GM21381 (cell line): ENCODE measurements around the gene OR2V1.
"Not testable (repeated sequence)": the region's sequence is repeated elsewhere in the genome, so short reads cannot be mapped to it uniquely, and the experiment has no call there.

Source experiments
- ATAC-seq: cut with Tn5 transposase; IDR thresholded peaks from one replicate; pipeline ENCODE4 v1.9.1; 2021; ENCODE audit warnings: mild to moderate bottlenecking, moderate library complexity; ENCODE audit not compliant: unreplicated experiment

The OR2V1 gene

GRCh38 chr5:181105391-181106025 lies 25.5 kb downstream of the OR2V1 start:
- ATAC-seq: no peak

DNA sequence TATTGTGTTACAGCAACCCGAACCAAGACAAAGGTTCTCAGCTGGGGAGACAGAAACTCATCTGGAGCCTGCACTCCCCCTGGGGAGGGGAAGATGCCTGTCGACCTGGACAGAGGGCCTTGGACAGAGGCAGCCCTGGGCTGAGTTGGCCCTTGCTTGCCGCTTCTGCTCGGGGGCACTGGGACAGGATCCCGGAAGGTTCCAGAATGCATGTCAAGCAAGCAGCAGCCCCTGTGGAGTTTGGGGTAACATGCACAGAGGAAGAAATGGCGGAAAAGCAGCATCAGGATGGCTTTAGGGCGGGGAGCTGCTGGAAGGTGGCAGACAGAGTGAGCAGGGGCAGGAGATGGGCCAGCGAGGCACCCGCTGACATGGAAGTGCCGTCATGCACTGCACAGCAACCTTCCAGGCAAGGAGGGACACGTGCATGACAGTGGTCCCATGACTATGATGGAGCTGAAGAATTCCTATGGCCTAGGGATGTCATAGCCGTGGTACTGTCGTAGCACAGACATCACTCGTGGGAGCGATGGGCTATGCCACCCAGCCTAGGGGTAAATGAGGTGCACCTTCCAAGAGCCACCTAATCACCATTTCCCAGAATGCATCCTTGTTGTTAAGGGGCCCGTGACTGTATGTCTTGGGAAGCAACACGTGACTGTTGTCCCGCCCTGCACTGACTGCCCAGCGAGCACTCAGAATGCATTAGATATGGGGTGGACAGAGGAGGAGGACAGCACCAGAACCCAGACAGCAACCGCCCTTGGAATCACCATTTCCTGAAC lies 26.2 kb downstream of the OR2V1 start:
- ATAC-seq: not testable (repeated sequence)

- not testable (repeated sequence) for ATAC-seq
These were observed 26.8 kb downstream of the OR2V1 start for GRCh38 chr5:181104259-181104568.

DNA sequence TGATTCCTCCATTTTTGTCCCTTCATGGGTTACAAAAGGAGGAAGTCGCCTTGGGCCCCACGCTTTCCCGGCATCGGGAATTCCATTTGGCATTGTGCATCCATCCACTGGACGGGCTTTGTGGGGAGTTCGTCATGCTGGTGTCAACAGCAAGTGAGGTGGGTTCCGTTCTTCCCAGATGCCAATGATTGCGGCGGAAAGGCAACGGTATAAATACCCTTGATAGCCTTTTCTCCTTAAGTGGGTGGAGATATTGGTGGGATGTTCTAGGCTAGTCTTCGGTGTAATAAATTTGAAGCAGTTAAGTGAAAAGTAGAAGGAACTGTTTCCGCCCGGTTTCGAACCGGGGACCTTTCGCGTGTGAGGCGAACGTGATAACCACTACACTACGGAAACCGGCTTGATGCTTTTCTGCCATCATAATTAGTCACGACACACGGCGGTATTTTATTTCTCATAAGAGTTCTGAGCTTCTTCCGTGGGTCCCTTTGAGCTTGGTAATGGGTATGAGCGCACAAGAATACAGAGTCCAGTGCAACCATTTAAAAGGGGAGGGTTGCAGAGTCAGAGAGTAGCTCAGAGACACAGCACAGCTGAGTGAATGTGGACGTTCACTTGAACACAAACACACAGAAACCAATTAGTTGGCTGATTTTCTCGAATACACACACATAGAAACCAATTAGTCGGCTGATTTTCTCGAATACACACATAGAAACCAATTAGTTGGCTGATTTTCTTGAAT lies 28.9 kb downstream of the OR2V1 start:
- not testable (repeated sequence) for ATAC-seq

GRCh38 chr5:181101030-181101641 lies 29.8 kb downstream of the OR2V1 start:
- not testable (repeated sequence) for ATAC-seq

- ATAC-seq: no peak
These were observed 30.7 kb downstream of the OR2V1 start for GRCh38 chr5:181100121-181100875.

DNA sequence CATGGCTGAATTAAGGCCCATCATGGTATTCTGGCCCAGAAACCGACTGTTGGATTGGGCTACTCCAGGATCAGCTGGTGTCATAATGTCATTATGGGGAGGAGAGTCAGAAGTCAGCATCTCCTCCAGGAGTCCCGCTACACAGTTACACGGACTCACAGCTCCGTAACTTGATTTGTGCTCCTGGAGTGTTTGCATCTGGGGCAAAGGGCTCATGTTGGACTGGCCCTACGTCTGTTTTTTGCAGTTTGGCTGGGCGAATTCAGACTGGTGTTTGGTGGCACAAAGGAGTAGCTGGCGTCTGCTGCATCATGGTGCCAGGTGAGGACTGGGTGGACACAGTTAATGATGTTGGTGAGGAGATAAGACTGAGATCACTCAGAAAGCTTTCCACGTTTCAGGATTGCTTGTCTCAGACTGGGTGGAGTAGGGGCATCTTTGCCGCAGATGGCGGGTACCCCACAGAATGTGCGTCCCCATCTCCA lies 31.3 kb downstream of the OR2V1 start:
- ATAC-seq: no peak

- no peak for ATAC-seq
These were observed 32.0 kb downstream of the OR2V1 start for GRCh38 chr5:181098762-181099601.

DNA sequence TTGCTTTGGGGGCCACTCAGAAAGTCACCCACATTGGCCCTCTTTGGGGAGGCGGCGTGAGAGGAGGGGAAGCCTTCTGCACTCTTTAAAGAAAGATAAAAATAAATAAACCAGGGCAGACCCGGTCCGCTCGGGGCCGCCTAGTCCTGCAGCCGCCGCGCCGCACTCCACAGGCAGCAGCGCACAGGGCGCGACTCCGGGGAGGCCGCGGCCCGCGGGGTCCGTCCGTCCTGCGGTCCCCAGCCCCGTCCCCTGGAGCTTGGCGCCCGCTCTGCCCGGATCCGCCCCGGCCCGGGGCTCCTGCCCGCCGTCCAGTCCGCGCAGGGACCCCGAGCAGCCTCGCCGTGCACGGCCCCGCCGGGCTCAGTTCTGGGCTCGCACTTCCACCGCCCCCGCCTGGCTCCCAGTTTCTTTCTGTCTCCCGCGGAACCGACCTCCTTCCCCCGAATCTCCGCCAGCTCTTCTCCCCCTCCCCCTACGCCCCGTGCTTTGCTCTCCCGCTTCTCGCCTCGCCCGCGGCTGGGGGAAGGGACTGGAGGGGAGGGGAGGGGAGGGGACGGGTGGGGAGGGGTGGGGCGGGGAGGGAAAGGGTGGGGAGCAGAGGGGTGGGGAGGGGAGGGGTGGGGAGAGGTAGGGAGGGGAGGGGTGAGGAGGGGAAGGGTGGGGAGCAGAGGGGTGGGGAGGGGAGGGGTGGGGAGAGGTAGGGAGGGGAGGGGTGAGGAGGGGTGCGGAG lies 33.0 kb downstream of the OR2V1 start:
- ATAC-seq: not testable (repeated sequence)

GRCh38 chr5:181097383-181097753 lies 33.6 kb downstream of the OR2V1 start:
- not testable (repeated sequence) for ATAC-seq

DNA sequence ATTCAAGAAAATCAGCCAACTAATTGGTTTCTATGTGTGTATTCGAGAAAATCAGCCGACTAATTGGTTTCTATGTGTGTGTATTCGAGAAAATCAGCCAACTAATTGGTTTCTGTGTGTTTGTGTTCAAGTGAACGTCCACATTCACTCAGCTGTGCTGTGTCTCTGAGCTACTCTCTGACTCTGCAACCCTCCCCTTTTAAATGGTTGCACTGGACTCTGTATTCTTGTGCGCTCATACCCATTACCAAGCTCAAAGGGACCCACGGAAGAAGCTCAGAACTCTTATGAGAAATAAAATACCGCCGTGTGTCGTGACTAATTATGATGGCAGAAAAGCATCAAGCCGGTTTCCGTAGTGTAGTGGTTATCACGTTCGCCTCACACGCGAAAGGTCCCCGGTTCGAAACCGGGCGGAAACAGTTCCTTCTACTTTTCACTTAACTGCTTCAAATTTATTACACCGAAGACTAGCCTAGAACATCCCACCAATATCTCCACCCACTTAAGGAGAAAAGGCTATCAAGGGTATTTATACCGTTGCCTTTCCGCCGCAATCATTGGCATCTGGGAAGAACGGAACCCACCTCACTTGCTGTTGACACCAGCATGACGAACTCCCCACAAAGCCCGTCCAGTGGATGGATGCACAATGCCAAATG lies 34.1 kb downstream of the OR2V1 start:
- not testable (repeated sequence) for ATAC-seq

- not testable (repeated sequence) for ATAC-seq
These were observed 35.8 kb downstream of the OR2V1 start for GRCh38 chr5:181095162-181095561.

- no peak for ATAC-seq
These were observed 38.5 kb downstream of the OR2V1 start for GRCh38 chr5:181092428-181092827.

DNA sequence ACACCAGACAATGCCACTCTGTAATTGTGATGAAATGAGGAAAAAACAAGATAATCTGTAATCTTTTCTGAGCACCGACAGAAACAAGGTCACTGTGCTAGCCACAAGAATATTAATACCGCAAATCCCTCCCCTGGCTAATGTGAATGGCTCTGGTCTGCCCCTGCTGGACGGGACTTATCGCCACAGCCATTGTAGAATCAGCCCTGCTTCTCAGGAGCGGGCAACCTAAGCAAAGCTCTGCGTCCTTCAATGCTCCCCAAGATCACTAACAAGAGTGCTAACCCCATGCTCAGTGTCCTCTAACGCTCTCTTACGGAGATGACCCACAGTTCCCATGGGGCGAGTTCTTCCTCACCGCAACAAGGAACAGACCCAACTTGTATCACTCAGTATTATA lies 42.7 kb downstream of the OR2V1 start:
- no peak for ATAC-seq

GRCh38 chr5:181087309-181087708 lies 43.7 kb downstream of the OR2V1 start:
- no peak for ATAC-seq

DNA sequence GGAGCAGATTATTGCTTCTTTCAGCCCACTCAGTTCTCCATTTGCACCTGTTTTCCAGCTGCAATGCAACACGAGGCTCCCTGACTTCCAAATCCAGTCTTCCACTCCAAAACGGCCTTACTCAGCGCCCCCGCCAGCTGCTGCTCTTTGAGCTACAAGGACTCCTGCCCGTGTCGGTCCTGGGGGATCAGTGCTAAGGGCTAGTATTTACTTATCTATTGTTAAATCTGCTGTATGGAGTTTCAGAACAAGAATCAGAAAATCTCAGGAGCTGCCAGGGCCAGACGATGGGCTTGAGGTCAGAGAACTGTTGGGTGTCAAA lies 44.1 kb downstream of the OR2V1 start:
- no peak for ATAC-seq

GRCh38 chr5:181086026-181086883 lies 44.7 kb downstream of the OR2V1 start:
- no peak for ATAC-seq
